NCI-H2196 (cell line): Measurements from ENCODE around the gene CTSH.
A peak's percentile ranks its signal among the peaks of the same experiment; 100 is the strongest.

ENCODE experiments used
- DNase-seq: peaks from one replicate; lab custom pipeline; 2025; ENCODE audit not compliant: unreplicated experiment; lab: John Stamatoyannopoulos, UW

The CTSH gene, protein sequence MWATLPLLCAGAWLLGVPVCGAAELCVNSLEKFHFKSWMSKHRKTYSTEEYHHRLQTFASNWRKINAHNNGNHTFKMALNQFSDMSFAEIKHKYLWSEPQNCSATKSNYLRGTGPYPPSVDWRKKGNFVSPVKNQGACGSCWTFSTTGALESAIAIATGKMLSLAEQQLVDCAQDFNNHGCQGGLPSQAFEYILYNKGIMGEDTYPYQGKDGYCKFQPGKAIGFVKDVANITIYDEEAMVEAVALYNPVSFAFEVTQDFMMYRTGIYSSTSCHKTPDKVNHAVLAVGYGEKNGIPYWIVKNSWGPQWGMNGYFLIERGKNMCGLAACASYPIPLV

DNA sequence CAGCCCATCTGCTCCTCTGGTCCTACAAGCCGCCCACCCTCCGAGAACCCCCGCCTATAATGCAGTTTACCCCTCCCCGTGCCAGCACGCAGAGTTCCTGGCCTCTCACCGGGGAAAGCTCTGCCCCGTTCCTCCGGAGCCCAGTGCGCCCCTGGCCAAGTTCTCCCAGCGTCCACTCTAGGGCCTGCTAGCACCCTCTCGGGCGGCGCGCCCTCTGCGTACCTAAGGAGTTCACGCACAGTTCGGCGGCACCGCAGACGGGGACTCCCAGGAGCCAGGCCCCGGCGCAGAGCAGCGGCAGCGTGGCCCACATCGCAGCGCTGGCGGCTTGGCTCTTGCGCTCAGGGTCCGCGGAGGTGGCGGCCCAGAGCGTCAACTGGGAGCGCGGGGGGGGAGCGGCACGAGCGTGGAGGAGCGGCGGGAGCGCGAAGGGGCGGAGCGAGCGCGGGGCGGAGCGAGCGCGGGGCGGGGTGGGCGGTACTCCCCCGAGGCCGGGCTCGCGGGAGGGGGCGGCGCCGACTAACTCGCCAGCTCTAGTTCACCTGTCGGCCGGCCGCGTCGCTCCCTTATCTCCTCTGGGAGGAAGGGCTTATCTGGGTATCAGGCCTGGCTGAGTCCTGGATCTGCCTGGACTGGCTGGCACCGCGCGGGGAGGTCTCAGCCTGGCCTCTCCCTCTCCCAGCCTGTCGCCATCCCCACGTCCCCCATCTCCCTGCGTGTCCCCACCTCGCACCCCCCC, at the start of gene CTSH:
Gene CTSH, minus strand, starts transcription at position 378 of the 739 bp plus-strand sequence. Its CDS starts 65 bp downstream, at position 313.
- DNase-seq, result peak; percentile 76

DNA sequence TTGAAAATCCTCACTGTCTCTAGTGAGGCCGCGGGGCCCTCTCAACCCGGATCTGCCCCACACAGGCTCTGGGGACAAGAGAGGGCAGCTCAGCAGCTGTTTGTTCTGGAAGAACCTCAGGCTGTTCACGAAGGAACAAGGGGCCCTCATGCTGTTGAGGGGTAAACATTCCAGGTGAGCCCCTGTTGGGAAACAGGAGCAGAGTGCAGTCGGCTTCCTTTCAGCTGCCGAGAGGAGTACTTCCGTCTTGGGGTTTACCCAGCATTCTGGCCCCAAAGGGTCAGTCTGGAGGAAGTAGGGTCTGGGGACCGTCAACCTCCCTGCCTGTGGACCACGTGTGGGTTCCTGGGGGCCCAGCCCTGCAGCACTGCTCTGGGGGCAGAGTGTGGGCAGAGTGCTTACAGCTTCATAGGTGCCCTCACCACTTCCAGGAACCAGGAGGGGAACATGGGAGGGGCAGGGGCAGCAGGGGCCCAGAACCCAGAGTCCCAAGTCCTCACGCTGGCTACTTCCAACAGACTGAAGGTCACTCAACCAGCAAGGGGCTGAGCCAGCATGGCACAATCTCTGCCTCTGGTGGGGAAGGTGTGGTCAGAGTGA, 49.2 kb upstream of the CTSH start:
- DNase-seq, result no peak

DNA sequence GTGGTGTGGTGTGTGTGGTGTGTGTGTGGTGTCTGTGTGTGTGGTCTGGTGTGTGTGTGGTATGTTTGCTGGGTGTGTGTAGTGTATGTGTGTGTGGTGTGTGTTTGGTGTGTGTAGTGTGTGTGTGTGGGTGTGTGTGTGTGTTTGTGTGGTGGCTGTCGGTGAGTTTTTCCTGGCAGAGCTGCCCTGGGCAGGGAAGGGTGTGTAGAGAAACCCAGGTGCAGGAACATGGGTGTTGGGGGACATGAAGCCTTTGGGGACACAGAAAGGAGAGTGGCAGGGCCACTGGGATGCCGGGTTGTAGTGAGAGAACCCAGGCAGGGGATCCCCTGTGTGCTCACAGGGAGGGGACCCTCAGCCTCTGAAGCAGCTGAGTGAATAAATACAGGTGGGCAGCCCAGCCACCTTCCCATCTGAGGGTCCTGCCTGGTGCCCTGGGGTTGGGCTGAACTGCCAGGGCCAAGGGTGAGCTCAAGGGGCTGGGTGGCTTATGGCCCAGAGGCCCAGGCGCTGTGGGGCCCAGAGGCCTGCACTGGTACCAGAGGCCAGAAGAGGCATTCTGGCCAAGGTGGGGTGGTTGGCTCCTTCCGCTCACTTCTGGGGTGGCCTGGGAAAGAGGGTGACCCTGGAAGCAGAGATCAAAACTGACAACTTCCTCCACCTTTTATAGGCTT, 48.5 kb upstream of the CTSH start:
- DNase-seq, result no peak

DNA sequence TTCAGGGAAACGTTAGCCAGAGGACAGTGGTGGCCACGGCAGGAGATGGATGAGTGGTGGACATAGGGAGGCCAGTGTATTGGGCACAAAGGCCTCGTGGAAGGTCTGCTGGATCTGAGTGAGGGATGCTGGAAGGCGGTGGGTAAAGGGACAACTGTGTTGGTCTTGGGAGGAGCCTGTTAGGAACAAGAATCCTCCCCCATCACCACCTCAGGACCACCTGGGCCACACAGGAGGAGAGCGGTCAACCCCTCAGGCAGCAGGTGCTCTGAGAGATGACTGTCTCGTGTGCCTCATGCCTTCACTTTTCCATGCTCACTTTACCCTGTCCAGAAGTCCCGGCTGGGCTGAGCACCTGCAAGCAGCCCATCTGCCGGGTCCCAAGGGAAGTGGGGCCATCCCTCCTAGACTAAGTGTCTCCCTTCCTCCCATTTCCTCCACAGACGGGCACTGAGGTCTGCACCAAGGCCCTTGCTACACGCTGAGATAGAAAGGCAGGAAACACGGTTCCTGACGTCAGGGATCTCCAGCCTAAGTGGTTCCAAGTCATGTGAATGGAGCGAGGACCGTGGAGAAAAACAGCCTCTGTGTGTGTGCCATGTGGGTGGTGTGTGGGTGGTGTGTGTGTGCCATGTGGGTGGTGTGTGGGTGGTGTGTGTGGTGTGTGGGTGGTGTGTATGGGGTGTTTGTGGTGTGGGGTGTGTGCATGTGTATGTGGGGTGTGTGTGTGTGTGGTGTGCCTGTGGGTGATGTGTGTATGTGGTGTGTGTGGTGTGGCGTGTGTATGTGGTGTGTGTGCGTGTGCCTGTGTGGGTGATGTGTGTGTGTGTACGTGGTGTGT, 47.8 kb upstream of the CTSH start:
- DNase-seq, result no peak

DNA sequence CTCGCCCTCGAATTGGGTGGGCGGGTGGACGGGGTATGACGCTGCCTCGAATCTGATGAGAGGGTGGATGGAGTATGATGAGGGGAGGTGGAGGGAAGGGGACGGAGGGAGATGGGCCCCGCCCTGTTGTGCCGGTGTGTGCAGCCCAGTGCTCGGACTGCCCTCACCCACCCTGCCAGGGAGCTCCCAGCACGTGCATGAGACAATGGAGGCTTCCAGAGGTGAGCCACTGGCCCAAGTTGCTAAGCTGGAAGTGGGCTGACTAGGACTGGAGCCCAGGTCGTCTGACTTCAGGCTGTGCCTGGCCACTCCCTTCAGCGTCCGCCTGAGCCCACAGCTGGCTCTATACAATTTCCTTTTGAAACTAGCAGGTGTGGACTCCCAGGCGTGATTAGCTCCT, 47.0 kb upstream of the CTSH start:
- DNase-seq, result no peak

DNA sequence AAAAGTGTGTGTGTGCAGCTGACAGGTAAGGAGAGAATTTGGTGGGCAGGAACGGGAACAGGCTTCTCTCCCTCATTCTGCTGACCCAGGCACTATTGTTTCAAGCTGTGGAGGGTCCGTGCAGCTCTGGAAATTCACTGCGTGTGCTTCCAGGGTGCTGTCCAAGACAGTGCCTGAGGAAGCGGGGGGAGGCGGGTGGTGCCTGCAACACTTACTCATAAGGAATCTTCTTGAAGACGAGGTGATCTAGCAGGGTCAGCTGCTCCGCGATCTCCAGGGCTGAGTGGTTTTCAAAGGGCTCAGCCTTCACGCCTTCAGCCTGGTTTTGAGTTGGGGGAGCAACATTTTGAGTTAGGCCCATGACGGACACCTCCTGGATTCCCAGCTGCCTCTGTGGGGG, 46.6 kb upstream of the CTSH start:
- DNase-seq, result no peak

DNA sequence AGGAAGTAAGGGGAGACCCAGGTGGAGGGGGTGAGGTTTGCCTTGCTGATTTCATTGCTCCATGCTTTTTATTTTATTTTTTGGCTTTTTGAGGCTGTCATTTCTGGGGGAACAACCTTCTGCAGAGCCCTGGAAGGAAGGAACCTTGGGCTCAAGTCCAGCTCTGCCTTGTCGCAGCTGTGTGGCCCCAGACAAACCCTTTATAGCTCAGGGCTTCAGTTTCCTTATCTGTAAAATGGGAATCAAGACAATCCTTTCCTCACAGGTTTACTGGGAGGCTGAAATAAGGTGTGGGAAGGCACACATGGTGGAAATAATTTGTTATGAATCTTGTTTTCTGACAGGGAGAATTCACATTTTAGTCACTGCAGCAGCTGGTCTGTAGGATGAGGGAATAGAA, 45.4 kb upstream of the CTSH start:
- no peak for DNase-seq

DNA sequence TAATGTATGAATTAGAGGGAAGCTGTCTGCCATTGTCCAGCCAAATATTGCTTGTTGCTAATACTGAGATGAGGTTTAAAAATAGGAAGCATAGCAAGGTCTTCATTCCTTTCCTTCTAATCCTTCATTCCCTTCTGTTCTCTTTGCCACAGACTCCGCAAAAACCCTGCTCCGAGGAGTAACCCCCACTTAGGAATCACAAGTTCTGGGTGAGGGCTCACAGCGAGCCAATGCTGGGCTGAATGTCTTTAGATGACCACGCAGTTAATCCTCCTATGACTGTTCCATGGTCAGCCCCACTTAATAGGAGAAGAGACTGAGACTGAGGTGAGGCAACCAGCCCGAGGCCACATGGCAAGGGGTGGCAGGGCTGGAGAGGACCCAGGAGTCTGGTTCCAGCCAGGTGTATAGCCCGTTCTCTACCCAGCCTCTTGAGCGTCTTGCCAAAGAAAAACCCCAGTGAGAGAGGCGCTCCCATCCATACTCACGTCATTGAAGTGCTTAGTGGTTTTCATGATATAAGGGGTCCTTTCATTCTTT, 44.9 kb upstream of the CTSH start:
- no peak for DNase-seq

DNA sequence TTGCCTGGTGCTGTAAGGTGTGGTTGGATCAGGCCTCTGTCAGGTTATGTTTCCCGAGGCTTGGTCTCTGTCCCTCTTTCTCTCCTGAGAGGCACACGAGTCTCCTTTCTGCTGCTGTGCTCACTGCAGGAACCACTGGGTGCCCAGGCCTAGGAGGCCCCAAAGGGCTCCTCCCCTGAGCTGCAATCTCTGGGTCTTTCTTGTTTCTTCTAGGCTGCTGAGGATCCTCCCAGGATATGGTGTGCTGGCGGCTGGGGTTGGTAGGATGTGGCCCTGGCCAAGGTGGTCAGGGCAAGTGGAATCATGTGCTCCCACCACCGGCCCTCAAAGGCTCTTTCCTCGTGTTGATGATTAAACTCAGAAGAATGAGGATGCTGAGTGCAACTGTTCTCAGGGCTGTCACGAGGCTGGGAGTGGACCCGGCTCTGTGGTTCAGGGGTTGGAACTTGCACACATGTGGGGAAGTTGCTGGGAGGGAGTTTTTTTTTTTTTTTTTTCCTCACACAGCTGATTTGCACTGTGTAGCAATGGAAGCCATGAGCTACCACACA, 43.6 kb upstream of the CTSH start:
- no peak for DNase-seq

DNA sequence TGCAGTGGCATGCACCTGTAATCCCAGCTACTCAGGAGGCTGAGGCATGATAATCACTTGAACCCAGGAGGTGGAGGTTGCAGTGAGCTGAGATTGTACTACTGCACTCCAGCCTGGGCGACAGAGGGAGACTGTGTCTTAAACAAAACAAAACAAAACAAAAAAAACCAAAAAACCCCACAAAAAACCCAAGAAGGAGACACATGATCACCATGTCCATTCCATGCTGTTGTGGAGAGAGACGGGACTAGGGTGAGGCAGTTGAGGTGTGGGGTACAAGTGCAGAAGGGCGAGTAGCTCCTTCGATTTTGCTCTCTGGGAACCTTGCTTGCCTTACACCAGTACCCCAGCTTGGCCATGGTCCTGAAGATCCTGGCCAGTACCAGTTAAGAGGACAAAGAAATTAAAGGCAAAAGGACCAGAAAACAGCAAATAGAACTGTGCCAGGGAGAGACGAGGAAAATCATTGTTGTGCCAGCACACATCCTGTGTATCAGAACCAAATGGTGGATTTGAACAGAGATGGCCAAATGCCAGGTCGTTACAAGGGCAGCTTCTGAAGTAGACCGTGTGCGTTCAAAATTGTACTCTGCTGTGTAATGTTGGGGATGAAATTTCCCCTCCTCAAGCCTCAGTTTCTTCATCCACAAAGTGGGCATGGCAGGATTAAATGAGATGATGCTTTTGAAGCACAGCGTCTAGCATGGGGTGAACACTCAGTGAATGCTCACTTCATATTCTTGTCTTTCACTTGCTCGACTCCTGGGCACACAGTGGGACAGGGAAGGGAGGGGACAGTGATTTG, 42.9 kb upstream of the CTSH start:
- DNase-seq, result no peak

DNA sequence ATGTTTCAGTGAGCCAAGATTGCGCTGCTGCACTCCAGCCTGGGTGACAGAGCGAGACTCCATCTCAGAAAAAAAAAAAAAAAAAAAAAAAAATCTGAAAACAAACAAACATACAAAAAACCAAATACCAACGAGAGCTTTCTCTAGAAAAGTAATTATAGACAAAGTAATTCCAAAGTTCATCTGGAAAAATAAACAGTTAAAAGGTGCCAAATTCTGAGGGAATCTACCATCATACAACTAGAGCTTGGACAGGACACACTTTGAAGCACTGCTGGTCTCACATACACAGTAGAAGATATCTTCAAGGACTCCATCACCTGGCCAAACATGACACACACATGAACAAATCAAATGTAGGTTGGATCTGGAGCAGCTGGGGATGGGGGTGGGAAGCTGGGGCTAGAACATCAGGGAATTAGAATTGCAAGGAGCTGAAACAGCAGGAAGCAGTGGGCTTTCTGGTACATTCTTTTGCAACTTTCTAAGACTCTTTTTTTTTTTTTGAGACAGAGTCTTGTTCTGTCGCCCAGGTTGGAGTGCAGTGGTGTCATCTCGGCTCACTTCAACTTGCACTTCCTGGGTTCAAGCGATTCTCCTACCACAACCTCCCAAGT, 41.1 kb upstream of the CTSH start:
- no peak for DNase-seq

DNA sequence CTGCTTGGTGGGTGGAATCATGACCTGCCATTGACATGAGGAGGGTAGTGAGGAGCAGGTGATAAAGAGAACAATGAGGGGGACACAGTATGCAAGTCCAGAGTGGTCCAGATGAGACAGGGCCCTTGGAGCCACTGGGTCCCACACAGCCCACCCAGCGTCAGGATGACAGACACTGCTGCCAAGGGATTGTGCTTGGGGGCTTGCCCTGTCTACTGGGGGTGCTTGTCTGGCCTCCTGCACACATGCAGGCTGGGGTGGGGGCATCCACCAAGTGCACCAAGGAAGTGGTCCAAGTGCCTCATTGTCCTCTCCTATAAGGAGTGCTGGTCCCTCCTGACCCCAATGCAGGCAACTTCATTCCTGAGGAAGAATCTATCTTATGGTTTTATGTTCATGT, 39.2 kb upstream of the CTSH start:
- DNase-seq, result no peak

DNA sequence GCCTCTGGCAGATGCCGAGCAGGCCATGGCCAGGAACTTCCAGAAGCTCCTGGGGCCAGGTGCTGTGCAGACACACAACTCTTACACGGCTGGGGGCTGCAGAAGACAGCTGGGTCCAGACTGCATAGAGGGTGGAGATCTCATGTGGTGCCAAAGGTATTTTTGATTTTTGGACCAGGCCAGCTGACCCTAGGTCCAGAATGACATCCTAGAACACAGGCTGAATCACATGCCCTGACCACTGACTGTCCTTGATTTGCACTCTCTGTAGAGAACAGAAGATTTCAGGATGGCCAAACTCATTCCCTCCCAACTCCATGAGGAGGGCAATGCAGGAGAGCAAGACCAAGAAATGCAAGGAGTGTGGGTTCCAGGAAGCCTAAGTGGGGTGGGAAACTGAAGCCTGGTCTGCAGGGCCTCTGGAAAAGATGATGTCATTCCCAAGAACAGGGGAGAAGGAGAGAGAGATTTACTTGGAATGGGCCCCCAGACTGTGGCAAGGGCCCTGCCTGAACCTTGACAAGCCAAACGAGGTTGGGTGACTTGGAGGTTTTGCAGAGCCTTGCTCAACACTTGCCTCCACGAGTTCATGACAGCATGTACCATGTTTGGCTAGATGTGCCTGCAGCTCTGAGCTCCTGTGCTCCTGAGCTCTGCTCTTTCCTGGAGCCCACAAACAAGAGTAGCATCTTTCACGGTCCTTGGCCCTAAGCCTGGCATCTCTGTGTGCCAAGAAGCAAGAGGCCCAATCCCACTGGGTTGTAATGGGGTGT, 38.5 kb upstream of the CTSH start:
- DNase-seq, result no peak

DNA sequence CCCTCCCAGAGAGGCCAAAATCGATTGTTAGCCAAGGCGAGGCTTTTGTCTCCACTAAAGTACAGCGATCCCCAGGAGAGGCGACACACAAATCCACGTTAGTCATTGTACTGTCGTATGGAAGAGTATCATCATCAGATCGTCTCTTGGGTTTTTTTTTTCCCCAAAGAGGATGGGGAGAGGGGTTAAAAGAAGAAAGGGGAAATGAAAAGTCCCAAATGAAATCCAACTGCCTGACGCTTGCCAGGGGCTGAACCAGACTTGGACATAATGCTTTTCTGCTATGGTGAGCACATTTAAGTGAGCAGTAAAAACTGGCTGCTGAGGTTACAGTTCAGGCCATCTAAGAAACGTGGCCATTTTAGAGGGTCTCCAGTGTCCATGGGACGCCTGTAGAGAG, 37.9 kb upstream of the CTSH start:
- no peak for DNase-seq

DNA sequence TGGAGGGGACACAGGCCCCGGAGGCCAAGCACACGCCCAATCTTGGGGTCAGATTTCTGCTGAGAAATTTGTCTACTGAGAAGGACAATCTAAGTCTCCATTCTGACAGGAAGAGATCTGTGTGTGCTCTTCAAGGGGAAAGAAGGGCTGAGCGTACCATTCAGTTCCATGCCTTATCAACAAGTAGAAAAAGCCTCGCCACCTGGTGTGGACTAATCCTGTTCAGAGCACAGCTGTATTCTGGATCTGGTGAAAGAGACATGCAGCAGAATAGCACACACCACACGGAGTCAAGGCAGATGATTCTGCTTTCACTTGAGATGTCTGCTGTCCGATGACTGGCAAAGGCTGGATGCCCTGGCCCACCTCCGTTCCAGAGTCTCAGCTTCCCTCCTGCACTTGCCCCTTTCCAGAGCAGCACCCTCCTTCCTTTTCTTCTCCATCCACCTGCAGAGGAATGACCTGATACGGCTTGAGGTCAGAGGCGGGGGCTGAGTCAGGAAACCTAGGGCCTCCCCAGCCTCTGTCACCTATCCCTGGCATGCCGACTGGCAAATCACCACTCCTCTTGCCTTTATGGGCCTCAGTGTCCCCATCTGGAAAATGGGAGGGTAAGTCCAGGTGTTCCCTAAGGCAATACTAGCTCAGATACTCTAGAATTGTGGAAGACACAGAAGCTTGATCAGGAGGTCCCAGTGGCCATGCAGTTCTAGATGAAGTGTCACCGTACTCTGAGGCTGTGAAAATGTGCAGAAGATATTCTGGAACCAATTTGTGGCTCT, 36.9 kb upstream of the CTSH start:
- no peak for DNase-seq

DNA sequence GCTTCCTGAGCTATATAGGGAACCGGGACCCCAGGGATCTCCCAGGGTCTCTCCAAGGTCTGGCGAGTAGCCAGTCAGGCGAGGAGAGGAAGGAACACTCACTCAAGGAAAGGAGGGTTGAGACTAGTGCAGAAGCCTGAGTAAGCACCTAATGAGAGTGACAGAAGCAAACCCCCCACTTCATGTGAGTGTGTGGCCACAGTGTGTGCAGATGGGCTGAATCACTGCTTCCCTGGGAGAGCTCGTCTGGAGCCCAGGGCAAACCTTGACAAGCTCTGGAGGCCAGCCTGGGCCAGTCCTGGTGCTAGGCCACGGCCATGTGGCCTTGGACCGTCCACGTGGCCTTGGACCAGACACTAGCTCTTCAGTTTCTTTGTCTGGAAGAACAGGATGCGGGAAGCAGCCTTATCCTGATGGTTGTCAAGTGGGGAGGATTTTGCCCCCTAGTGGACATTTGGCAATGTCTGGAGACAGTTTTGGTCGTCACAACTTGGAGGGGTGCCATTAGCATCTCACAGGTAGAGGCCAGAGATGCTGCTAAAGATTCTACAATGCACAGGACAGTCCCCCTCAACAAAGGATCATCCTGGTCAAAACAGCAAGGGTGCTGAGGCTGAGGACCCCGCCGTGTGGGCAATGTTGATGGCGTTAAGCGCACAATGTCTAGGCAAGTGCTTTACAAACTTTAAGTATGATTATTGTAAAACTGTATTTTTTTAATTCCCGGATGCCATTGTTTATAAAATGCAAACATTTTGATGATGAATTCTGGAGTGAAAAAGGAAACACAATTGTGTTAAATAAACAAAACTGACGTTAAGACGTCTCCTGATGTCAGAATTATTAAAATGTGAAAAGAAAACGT, 34.8 kb upstream of the CTSH start:
- DNase-seq, result peak; percentile 77
